Liver (tissue), 3 donors: ENCODE results near the gene THRA.
"Not testable (repeated sequence)": the region's sequence is repeated elsewhere in the genome, so short reads cannot be mapped to it uniquely, and the experiment has no call there.

Experiments
- JUND ChIP-seq, 2 donors: IDR thresholded peaks; 2 replicates each; pipeline ENCODE4 v1.6.1; 2016; ENCODE audit warnings: antibody characterized with exemption in 2 of 2
- SP1 ChIP-seq: IDR thresholded peaks from 2 replicates; pipeline ENCODE4 v1.6.1; 2018; ENCODE audit warnings: antibody characterized with exemption, mild to moderate bottlenecking
- TAF1 ChIP-seq: conservative IDR thresholded peaks from 2 replicates; pipeline ENCODE4 v1.6.1; 2016; ENCODE audit warnings: antibody characterized with exemption, mild to moderate bottlenecking
- ZBTB33 ChIP-seq: IDR thresholded peaks from 2 replicates; pipeline ENCODE4 v1.6.1; 2016; ENCODE audit warnings: antibody characterized with exemption
- TF ChIP-seq, protein P1 (sequence below): fragments of 150-350 bp; IDR thresholded peaks from 2 replicates; pipeline ENCODE4 v1.5.1; 2017; ENCODE audit warnings: improper control_type of control experiment, low read depth, low read length; ENCODE audit not compliant: missing input control
- donor health status: healthy.
- donor health status: healthy.

GRCh38 chr17:40143166-40143565, 80.4 kb downstream of the THRA start:
- not testable (repeated sequence) for TF ChIP-seq JUND (IDR thresholded peaks at IDR 0.05); SP1; TAF1; ZBTB33
- TF ChIP-seq, protein P1, sequence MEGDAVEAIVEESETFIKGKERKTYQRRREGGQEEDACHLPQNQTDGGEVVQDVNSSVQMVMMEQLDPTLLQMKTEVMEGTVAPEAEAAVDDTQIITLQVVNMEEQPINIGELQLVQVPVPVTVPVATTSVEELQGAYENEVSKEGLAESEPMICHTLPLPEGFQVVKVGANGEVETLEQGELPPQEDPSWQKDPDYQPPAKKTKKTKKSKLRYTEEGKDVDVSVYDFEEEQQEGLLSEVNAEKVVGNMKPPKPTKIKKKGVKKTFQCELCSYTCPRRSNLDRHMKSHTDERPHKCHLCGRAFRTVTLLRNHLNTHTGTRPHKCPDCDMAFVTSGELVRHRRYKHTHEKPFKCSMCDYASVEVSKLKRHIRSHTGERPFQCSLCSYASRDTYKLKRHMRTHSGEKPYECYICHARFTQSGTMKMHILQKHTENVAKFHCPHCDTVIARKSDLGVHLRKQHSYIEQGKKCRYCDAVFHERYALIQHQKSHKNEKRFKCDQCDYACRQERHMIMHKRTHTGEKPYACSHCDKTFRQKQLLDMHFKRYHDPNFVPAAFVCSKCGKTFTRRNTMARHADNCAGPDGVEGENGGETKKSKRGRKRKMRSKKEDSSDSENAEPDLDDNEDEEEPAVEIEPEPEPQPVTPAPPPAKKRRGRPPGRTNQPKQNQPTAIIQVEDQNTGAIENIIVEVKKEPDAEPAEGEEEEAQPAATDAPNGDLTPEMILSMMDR, result not testable (repeated sequence)
